Activated CD8-positive, alpha-beta memory T cell treated with anti-CD3 and anti-CD28 coated beads, Interleukin-2, amount 50 U/mL, for 24 hours (primary cell): ENCODE data around the gene MSTO1.
"Not testable (repeated sequence)": the region's sequence is repeated elsewhere in the genome, so short reads cannot be mapped to it uniquely, and the experiment has no call there.

Experiments used
- DNase-seq: peaks from one replicate; pipeline ENCODE4 v3.0.0-alpha.2; 2020; ENCODE audit errors: extremely low read depth

MSTO1 gene

GRCh38 chr1:155613226-155613625, 3.2 kb downstream of the MSTO1 start:
- not testable (repeated sequence) for DNase-seq

DNA sequence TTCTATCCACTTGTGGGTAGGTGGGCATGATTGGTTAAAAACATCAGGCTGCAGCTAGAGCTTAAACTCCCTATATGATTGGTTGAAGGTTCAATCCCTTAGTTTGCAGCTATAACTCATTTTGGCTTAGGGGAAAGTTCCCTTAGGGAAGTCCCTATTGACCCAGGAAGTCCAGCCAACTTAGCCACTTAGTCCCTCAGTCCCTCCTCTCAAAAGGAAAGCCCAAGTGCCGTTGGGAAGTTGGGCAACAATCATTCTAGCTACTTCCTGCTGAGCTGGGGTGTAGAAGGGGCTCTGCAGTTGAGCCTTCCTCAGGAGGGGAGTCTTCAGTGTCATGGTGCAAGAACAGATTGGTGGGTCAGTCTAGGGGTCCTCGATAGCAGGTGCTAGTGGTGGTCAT, 12.2 kb downstream of the MSTO1 start:
- no peak for DNase-seq

GRCh38 chr1:155623357-155623756, 13.3 kb downstream of the MSTO1 start:
- DNase-seq: no peak

- not testable (repeated sequence) for DNase-seq
Measured at GRCh38 chr1:155626428-155626827, 16.4 kb downstream of the MSTO1 start.

DNA sequence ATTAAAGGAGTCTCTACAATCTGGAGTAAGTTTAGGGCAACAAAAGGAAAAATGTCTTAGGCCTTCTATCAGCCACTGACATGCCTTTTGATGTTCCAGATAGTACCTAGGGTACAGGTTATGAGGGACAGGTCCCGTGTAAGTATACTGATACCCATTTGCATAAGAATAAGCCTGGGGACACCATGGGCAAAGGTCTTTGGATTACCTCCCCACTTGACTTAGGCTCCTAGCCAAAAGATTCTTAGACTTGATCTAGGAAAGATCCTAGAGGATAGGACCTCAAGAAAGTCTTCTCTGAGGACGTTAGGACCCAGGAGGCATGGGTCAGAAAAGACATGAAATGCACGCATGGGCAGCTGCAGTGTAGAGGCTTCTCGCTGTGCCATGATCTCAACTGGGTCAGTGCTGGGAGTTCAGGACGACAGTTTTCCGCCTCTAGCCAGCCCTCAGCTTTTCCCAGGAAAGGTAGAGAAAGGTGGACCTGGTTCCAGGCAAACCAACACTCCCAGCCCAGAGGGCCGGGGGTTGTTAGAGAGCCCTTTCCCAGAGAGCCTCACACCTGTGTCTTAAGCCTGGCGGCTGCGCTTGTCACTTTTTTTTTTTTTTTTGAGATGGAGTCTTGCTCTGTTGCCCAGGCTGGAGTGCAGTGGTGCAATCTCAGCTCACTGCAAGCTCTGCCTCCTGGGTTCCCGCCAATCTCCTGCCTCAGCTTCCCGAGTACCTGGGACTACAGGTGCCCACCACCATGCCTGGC, 26.6 kb downstream of the MSTO1 start:
- no peak for DNase-seq

DNA sequence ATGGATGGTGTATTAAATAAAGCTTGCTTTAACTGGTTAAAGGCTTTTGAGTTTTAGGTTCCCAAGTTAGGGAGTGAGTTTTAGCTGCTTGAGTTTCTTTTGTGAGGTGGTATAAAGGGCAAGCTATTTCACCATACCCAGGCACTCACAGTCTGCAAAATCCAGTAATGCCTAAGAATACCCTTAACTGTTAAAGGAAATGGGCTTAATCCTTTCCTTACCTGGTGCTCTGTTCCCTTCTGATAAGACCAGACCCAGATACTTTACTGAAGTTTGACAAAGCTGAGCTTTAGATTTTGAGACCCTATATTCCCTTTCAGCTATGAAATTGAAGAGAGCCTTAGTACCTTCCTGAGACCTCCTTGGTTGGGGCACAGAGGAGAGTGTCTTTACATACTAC, 30.3 kb downstream of the MSTO1 start:
- no peak for DNase-seq

- not testable (repeated sequence) for DNase-seq
Measured at GRCh38 chr1:155642559-155643180, 32.7 kb downstream of the MSTO1 start.

DNA sequence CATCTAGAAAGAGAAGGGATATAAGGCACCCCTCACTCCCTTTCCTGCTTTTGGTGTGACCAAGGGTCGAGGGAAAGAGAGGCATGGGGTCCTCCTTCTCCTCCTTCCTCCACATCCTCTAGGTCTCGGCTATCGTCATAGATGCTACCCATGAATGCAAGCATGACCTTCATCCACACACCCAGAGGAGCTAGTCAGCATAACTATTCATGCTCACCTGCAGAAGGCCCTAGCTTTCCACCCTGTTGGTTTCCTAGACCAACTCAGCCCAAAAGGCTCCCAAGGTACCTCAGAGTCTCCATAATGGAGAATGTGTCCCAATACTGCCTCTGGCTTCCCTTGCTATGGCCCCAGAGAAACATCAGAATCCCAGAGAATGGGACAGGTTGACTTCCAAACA, 33.2 kb downstream of the MSTO1 start:
- DNase-seq: no peak

- DNase-seq: no peak
Measured at GRCh38 chr1:155645034-155645598, 35.1 kb downstream of the MSTO1 start.

DNA sequence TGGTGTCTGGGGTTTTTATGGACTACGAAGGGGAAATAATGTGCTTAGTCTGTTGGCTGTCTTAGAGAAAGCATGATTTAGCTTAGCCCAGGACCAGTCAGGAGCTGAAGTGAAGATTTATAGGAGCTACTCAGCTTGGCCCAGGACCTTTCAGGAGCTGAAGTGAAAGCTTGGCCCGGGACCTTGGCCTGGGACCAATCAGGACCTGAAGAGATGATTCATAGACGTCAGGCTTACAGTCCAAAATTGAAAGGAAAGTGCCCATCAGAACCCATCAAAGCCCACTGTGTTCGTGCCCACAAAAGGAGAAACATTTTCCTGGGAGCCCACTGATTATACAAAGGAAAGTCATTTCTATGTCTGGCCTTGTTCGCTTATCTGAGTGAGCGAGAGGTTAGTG, 35.6 kb downstream of the MSTO1 start:
- no peak for DNase-seq

GRCh38 chr1:155646307-155646706, 36.3 kb downstream of the MSTO1 start:
- DNase-seq: no peak

DNA sequence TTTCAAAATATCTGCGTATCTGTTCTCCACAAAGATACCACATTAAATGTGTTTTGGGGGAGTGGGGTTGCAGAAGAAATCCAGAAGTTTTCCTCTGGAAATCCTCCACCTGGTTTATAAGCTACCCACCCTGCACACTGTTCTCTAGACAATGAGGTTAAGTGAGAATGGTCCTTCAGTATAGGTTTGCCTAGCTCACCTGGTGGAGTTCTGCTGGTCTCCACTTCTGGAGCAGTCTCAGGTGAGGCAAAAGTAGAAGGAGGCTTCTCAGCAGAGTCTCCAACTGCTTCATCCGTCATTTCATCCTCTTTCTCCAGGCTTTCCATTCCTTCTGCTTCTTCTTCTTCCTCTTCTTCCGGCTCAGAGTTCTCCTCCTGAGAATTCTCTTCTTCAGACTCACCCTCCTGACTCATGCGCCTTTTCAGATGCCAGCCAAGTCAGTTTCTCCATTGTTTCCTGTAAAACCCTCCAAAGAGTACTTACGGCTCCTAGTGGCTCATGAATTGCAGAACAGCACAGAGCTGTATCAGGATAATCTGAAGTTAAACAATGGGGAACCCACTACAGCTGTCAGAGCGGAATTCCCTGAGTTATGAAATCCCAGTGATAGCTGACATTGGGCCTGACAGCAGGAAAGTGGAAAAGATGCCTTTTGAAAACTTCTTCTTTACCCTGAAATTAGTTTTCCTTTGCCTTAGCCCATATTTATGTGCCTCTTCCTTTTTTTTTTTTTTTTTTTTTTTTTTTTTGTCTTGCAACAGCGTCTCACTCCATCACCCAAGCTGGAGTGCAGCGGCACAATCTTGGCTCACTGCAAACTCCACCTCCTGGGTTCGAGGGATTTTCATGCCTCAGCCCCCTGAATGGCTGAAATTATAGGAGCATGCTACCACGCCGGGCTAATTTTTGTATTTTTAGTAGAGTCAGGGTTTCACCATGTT, 38.5 kb downstream of the MSTO1 start:
- DNase-seq: no peak

DNA sequence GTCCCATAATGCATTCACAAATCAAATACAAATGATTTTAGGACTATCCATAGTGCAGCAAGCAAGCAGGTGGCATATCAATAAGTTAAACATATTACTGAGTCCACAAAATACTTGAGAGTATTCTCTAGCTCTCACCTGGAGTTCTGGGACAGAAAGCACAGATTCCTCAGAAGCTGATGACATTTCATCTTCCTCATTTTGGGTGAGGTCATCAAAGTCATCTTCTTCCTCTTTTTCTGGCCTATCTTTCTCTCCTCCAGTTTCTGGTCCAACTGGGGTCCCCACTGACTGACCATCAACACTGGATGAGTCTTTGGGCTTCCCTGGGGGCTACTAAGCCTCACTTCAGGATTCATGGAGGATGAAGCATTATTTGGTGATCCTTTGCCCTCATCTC, 39.7 kb downstream of the MSTO1 start:
- no peak for DNase-seq

DNA sequence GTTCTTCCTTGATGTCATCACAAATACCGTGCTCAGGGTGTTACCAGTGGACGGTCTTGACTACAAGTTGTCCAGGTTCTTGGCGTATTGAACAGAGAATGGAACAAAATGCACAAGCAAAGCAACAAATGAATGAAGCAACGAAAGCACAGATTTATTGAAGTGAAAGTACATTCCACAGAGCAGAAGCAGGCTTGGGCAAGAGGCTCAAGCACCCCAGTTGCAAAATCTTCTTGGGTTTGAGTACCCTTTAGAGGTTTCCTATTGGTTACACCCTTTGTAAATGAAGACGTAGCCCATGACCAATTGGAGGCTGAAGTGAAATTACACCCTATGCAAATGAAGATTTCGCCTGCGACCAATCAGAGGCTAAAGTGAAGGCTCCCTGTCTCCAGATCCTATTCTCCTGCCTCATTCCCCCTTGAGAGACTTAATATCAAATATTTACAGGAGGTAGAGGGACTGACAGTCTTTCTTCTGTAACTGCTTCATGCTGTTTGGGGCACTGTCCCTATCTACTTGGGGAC, 40.3 kb downstream of the MSTO1 start:
- no peak for DNase-seq

DNA sequence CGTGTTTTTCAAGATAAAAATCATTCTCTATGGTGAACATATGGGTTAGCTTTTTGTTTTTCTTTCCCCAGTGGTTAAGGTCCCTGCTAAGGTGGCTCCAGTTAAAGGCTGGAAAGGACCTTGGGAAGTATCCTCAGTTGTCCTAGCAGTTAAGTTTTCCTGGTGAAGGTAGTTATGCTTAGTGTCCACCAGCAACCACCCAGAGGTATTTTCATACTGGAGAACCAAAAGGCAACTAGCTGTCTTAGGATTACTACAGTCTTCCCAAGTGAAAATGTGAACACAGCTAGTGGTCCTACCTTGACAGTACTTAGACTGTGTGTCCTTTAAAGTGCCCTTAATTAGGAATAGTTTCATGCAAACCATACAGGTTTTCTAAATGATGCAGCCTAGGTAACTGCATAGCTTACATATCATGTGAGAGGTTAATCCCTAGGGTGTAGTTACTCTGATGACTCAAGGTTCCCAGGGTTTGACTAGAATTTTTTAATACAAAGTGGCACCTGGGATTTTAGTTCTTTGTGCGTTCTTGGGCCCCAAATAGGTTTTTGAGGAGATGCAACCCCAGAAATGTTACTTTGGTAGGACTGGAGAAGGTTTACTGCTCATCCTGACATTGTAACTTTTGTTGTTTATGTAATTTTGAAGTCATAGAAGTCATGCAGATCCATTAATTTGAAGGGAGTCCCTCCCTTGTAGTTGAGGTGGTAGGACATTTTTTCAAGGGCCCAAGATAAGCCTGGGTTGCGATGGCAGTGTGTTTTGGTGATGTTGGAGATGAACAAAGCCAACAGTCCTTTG, 42.0 kb downstream of the MSTO1 start:
- no peak for DNase-seq

GRCh38 chr1:155652951-155653350, 42.9 kb downstream of the MSTO1 start:
- DNase-seq: no peak

DNA sequence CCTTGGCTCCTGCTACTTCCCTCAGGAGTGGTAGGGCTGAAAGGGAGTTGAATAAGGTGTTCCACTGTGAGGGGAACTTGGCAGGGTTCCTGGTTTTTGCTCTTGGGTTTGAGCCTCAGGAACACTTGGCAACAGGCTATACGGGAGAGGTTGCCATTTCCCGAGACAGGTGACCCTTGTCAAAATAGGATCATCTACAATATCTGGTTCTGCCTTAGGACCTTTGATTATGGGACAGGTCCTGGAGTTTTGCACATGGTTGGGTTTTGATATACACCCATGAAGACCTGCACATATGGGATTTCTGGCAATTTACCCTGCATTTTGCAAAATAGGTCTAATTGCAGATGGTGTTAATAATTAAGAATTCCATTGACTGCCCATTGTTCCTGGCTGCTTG, 47.4 kb downstream of the MSTO1 start:
- DNase-seq: no peak

DNA sequence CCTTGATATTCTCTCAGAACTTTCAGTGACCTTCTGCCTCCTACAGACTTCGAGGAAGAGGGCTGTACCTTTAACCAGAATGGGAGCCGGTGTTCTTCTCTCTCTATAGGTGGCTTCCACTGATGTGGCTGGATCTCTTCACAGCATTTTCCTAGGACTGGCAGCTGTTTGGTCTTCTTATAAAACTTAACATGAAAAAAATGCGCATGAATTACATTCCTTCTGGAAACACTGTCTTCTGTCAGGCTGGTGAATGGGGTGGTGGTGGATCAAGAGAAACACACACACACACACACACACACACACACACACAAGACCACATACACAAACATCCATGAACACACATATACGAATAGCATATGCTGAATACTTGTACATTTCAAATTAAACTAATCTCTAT, 51.2 kb downstream of the MSTO1 start:
- not testable (repeated sequence) for DNase-seq
